H9 (cell line): Measurements from ENCODE around the gene PDE8A. TPM values are rescaled to one million over a fixed set of nuclear protein-coding genes. Genes with fewer than 3 reads are reported as not detected.

Source experiments
- DNase-seq: peaks from one replicate; pipeline ENCODE4 v3.0.0-alpha.2; 2017
- H2AFZ ChIP-seq: one replicate; pipeline ENCODE4 v1.6.1; 2013; ENCODE audit warnings: mild to moderate bottlenecking, low read length, control low read depth, moderate library complexity
- H2AK5ac ChIP-seq: 2 replicates; pipeline ENCODE4 v1.6.1; 2013; ENCODE audit warnings: low read length, control low read depth, mixed read lengths; ENCODE audit not compliant: insufficient read length
- H2BK120ac ChIP-seq: one replicate; pipeline ENCODE4 v1.6.1; 2013; ENCODE audit warnings: low read depth, mild to moderate bottlenecking, low read length, control low read depth, inconsistent platforms; ENCODE audit not compliant: poor library complexity, severe bottlenecking
- H2BK12ac ChIP-seq: 2 replicates; pipeline ENCODE4 v1.6.1; 2013; ENCODE audit warnings: low read length, control low read depth, mixed read lengths, low read depth; ENCODE audit not compliant: insufficient read length
- H2BK15ac ChIP-seq: 2 replicates; pipeline ENCODE4 v1.6.1; 2013; ENCODE audit warnings: low read depth, low read length, control low read depth
- H2BK20ac ChIP-seq: one replicate; pipeline ENCODE4 v1.6.1; 2013; ENCODE audit warnings: low read depth, mild to moderate bottlenecking, low read length, control low read depth, inconsistent platforms; ENCODE audit not compliant: poor library complexity, severe bottlenecking
- H2BK5ac ChIP-seq: 2 replicates; pipeline ENCODE4 v1.6.1; 2013; ENCODE audit warnings: low read length, control low read depth, mixed read lengths; ENCODE audit not compliant: insufficient read length
- H3K14ac ChIP-seq: 2 replicates; pipeline ENCODE4 v1.6.1; 2013; ENCODE audit warnings: low read length, control low read depth; ENCODE audit not compliant: insufficient read depth
- H3K18ac ChIP-seq: 2 replicates; pipeline ENCODE4 v1.6.1; 2013; ENCODE audit warnings: low read depth, mild to moderate bottlenecking, mixed read lengths, low read length, control low read depth; ENCODE audit not compliant: insufficient read length
- H3K23ac ChIP-seq: 2 replicates; pipeline ENCODE4 v1.6.1; 2013; ENCODE audit warnings: low read length, control low read depth, mixed read lengths, low read depth; ENCODE audit not compliant: insufficient read length
- H3K23me2 ChIP-seq: 2 replicates; pipeline ENCODE4 v1.6.1; 2013; ENCODE audit warnings: low read depth, mild to moderate bottlenecking, mixed read lengths, low read length, control low read depth; ENCODE audit not compliant: insufficient read length, poor library complexity, severe bottlenecking
- H3K27ac ChIP-seq: 2 replicates; pipeline ENCODE4 v1.5.1; 2013; ENCODE audit warnings: low read length, control low read depth, mixed read lengths, low read depth; ENCODE audit not compliant: insufficient read length
- H3K27me3 ChIP-seq: 2 replicates; pipeline ENCODE4 v1.6.1; 2013; ENCODE audit warnings: low read length, control low read depth, inconsistent platforms; ENCODE audit not compliant: insufficient read depth
- H3K4ac ChIP-seq: 2 replicates; pipeline ENCODE4 v1.6.1; 2013; ENCODE audit warnings: low read depth, mild to moderate bottlenecking, control low read depth, inconsistent platforms, low read length, moderate library complexity
- H3K4me1 ChIP-seq: 2 replicates; pipeline ENCODE4 v1.6.1; 2013; ENCODE audit warnings: low read length, control low read depth, inconsistent platforms; ENCODE audit not compliant: insufficient read depth
- H3K4me2 ChIP-seq: 2 replicates; pipeline ENCODE4 v1.6.1; 2013; ENCODE audit warnings: low read length, control low read depth, mixed read lengths; ENCODE audit not compliant: insufficient read length, insufficient read depth
- H3K56ac ChIP-seq: 2 replicates; pipeline ENCODE4 v1.6.1; 2013; ENCODE audit warnings: low read depth, mild to moderate bottlenecking, mixed read lengths, low read length, control low read depth; ENCODE audit not compliant: insufficient read length
- H3K79me1 ChIP-seq: 2 replicates; pipeline ENCODE4 v1.6.1; 2013; ENCODE audit warnings: low read depth, mild to moderate bottlenecking, moderate library complexity, low read length, control low read depth, inconsistent platforms; ENCODE audit not compliant: insufficient read depth, poor library complexity, severe bottlenecking
- H3K79me2 ChIP-seq: 2 replicates; pipeline ENCODE4 v1.6.1; 2013; ENCODE audit warnings: low read length, control low read depth, inconsistent platforms; ENCODE audit not compliant: insufficient read depth
- H3K9ac ChIP-seq: 2 replicates; pipeline ENCODE4 v1.6.1; 2013; ENCODE audit warnings: low read length, control low read depth, mixed read lengths; ENCODE audit not compliant: insufficient read length; ENCODE audit errors: extremely low read depth
- H3K9me3 ChIP-seq: one replicate; pipeline ENCODE4 v1.6.1; 2013; ENCODE audit warnings: low read depth, low read length, inconsistent platforms; ENCODE audit not compliant: control insufficient read depth
- H3T11ph ChIP-seq: one replicate; pipeline ENCODE4 v1.6.1; 2013; ENCODE audit warnings: mild to moderate bottlenecking, low read length, control low read depth, inconsistent platforms
- H4K20me1 ChIP-seq: one replicate; pipeline ENCODE4 v1.6.1; 2013; ENCODE audit not compliant: control insufficient read depth, insufficient read length, insufficient read depth
- H4K5ac ChIP-seq: 2 replicates; pipeline ENCODE4 v1.6.1; 2013; ENCODE audit warnings: low read depth, mild to moderate bottlenecking, mixed read lengths, low read length, control low read depth; ENCODE audit not compliant: insufficient read length
- H4K8ac ChIP-seq: replicated peaks from 2 replicates; pipeline ENCODE4 v1.6.1; 2013; ENCODE audit warnings: low read length, control low read depth, mixed read lengths, low read depth; ENCODE audit not compliant: insufficient read length
- H4K91ac ChIP-seq: 2 replicates; pipeline ENCODE4 v1.6.1; 2013; ENCODE audit warnings: low read depth, mild to moderate bottlenecking, moderate library complexity, mixed read lengths, low read length, control low read depth; ENCODE audit not compliant: insufficient read length
- H3K27ac Mint-ChIP-seq, 3 experiments: 2 replicates in 2 of 3; 3 replicates in 1 of 3; pipeline ENCODE4 v1.8.0; 2020 to 2021; ENCODE audit warnings: mixed read lengths in 3 of 3, mild to moderate bottlenecking in 1 of 3, moderate library complexity in 1 of 3
- H3K27me3 Mint-ChIP-seq: 2 replicates; pipeline ENCODE4 v1.8.0; 2021; ENCODE audit warnings: low read depth, mild to moderate bottlenecking, moderate library complexity, mixed read lengths
- H3K36me3 Mint-ChIP-seq, 3 experiments: 2 replicates in 2 of 3; 3 replicates in 1 of 3; pipeline ENCODE4 v1.8.0; 2020 to 2021; ENCODE audit warnings: low read depth in 3 of 3, mixed read lengths in 3 of 3; ENCODE audit not compliant: insufficient read depth in 1 of 3
- H3K4me1 Mint-ChIP-seq, 2 experiments: 2 replicates each; pipeline ENCODE4 v1.8.0; 2020; ENCODE audit warnings: mixed read lengths in 2 of 2
- H3K4me3 Mint-ChIP-seq, 2 experiments: 2 replicates in 1 of 2; 3 replicates in 1 of 2; pipeline ENCODE4 v1.8.0; 2020 to 2021; ENCODE audit warnings: mild to moderate bottlenecking in 2 of 2, mixed read lengths in 2 of 2, moderate library complexity in 1 of 2
- H3K9me3 Mint-ChIP-seq, 2 experiments: 2 replicates in 1 of 2; 3 replicates in 1 of 2; pipeline ENCODE4 v1.8.0; 2020; ENCODE audit warnings: mild to moderate bottlenecking in 2 of 2, mixed read lengths in 2 of 2, moderate library complexity in 1 of 2
- WGBS: extraction: QIAGEN DNeasy Blood & Tissue Kit; methylation state at CpG from one replicate; pipeline ENCODE4 v1.1.7; 2013; ENCODE audit warnings: missing lambda C conversion rate, low lambda C conversion rate, mixed read lengths; ENCODE audit not compliant: insufficient read length; ENCODE audit errors: extremely low coverage; 5-methylcytosine and 5-hydroxymethylcytosine counted together
- total RNA-seq: library from RNA; stranded (reverse); gene quantifications from 2 replicates; pipeline ENCODE4 v1.2.1, GENCODE V29; 2021
- TF ChIP-seq, protein P1 (sequence below): fragments of 200-600 bp; sonication (generic); conservative IDR thresholded peaks from 3 replicates; pipeline ENCODE4 v1.8.0; 2021; ENCODE audit warnings: antibody characterized with exemption, mild to moderate bottlenecking

Gene PDE8A
- total RNA-seq, 1 experiment from 2014 or later, result 9.3 TPM

DNA sequence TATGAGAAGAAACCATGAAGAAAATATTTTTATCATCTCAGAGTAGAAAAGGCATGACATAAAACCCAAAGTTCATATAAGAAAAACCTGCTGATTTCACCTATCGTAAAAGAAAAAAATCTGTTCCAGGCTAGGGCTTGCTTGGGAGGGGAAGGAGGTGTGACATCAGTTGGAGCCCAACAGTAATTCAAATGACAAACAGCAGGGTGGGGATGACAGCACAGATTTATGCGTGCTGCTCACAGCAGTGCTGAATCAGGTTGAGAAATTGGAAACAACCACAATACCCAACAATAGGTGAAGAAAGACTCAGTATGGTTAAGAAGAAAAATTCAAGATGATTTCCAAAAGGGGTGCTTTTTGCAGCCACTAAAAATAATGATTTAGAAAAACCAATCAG lies 172.4 kb downstream of the PDE8A start:
- Histone ChIP-seq H4K91ac (no peak overlapping the region), H3K9me3 (no peaks in the 10 kb centered on the region), H3K9ac (no peak overlapping the region), H2BK120ac (no peak overlapping the region), H3K14ac (no peak overlapping the region), H3K4ac (no peak overlapping the region), H3K56ac (no peak overlapping the region), H3K23me2 (no peaks in the 10 kb centered on the region), H4K5ac (no peak overlapping the region), H2AK5ac (no peak overlapping the region), H2AFZ (no peak overlapping the region), H4K8ac (no peak overlapping the region), H2BK15ac (no peak overlapping the region), H2BK5ac (no peak overlapping the region), H3K18ac (no peak overlapping the region), H3K23ac (no peak overlapping the region), H2BK20ac (no peak overlapping the region), H3K27ac (no peak overlapping the region), H3K79me2 (no peaks in the 10 kb centered on the region), H3K79me1 (no peaks in the 10 kb centered on the region), H3K4me1 (no peaks in the 10 kb centered on the region; the same call in 1 of the 2 replicates), H2BK12ac (no peak overlapping the region), H3T11ph (no peak overlapping the region), H3K27me3 (no peaks in the 10 kb centered on the region), H3K4me2 (no peak overlapping the region), H4K20me1 (no peaks in the 10 kb centered on the region)
- TF ChIP-seq, protein P1, sequence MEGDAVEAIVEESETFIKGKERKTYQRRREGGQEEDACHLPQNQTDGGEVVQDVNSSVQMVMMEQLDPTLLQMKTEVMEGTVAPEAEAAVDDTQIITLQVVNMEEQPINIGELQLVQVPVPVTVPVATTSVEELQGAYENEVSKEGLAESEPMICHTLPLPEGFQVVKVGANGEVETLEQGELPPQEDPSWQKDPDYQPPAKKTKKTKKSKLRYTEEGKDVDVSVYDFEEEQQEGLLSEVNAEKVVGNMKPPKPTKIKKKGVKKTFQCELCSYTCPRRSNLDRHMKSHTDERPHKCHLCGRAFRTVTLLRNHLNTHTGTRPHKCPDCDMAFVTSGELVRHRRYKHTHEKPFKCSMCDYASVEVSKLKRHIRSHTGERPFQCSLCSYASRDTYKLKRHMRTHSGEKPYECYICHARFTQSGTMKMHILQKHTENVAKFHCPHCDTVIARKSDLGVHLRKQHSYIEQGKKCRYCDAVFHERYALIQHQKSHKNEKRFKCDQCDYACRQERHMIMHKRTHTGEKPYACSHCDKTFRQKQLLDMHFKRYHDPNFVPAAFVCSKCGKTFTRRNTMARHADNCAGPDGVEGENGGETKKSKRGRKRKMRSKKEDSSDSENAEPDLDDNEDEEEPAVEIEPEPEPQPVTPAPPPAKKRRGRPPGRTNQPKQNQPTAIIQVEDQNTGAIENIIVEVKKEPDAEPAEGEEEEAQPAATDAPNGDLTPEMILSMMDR, result no peak
- no peaks in the 10 kb centered on the region; the same call in none of the 2 replicates for H3K27me3 Mint-ChIP-seq
- no peak for DNase-seq
- no peaks in the 10 kb centered on the region; a peak in 1 of 7 replicates for H3K36me3 Mint-ChIP-seq
- no peaks in the 10 kb centered on the region for H3K9me3 Mint-ChIP-seq
- no CpG with 5 or more reads among the region's 2 CpGs for WGBS
- peak overlapping the region in 2 of 3 experiments; percentile 49 to 76; a peak in 2 of 7 replicates for H3K27ac Mint-ChIP-seq
- peaks cover 19 to 25% of the 10 kb centered on the region in 2 experiments for H3K4me1 Mint-ChIP-seq
- peak overlapping the region in 1 of 2 experiments; percentile 56; a peak in 1 of 5 replicates for H3K4me3 Mint-ChIP-seq
